Memory B cell (primary cell): ENCODE measurements around the gene BACE2.
"Not testable (repeated sequence)": the region's sequence is repeated elsewhere in the genome, so short reads cannot be mapped to it uniquely, and the experiment has no call there.

Experiments used
- ATAC-seq: fragments of 150-1000 bp; cut with Tn5 transposase; 2 replicates; pipeline ENCODE4 v1.10.0; 2021; ENCODE audit warnings: low read depth, mild to moderate bottlenecking, moderate library complexity
- DNase-seq, 2 donors: peaks; one replicate each; pipeline ENCODE4 v3.0.0; 2022; ENCODE audit warnings: low spot score in 2 of 2
- H3K27ac Mint-ChIP-seq: one replicate; pipeline ENCODE4 v1.8.0; 2022; ENCODE audit warnings: mild to moderate bottlenecking, moderate library complexity, mixed read lengths
- H3K27me3 Mint-ChIP-seq: one replicate; pipeline ENCODE4 v1.8.0; 2022; ENCODE audit warnings: mixed read lengths
- H3K36me3 Mint-ChIP-seq: one replicate; pipeline ENCODE4 v1.8.0; 2022; ENCODE audit warnings: mild to moderate bottlenecking, mixed read lengths
- H3K4me1 Mint-ChIP-seq: one replicate; pipeline ENCODE4 v1.8.0; 2022; ENCODE audit warnings: mixed read lengths
- H3K4me3 Mint-ChIP-seq: one replicate; pipeline ENCODE4 v1.8.0; 2022; ENCODE audit warnings: mild to moderate bottlenecking, moderate library complexity, mixed read lengths
- H3K9me3 Mint-ChIP-seq: one replicate; pipeline ENCODE4 v1.8.0; 2022; ENCODE audit warnings: mixed read lengths

Gene BACE2

GRCh38 chr21:41238081-41238796 is 70.3 kb downstream of the BACE2 start:
- H3K4me3 Mint-ChIP-seq, H3K9me3 Mint-ChIP-seq, H3K27ac Mint-ChIP-seq, ATAC-seq, H3K27me3 Mint-ChIP-seq, DNase-seq: not testable (repeated sequence)
- peaks cover 19% of the 10 kb centered on the region for H3K4me1 Mint-ChIP-seq
- H3K36me3 Mint-ChIP-seq = peaks cover 26% of the 10 kb centered on the region

DNA sequence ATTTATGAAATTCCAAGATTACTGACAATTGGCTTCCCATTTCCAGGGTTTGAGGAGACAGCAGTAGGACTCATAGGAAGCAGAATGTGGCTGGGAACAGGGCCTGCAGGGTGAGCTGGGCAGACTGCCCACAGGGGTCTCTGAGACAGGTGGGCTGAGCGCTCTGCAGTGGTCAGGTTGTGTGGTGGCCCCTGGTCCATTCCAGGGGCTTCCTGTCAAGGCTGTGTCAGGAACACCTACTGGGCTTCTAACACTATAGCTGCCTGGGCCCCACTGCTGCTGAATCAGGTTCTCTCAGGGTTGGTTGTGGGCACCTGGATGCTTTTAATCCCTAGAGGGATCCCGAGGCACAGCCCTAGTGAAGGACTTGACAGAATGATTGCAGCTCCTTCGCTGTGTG is 72.1 kb downstream of the BACE2 start:
- DNase-seq = no peak
- H3K27ac Mint-ChIP-seq = peak overlapping the region; percentile 50
- H3K27me3 Mint-ChIP-seq = no peaks in the 10 kb centered on the region
- ATAC-seq = no peak
- H3K36me3 Mint-ChIP-seq = peaks cover 33% of the 10 kb centered on the region
- peaks cover 18% of the 10 kb centered on the region for H3K4me1 Mint-ChIP-seq
- H3K4me3 Mint-ChIP-seq = no peak overlapping the region
- peaks cover 2% of the 10 kb centered on the region for H3K9me3 Mint-ChIP-seq

DNA sequence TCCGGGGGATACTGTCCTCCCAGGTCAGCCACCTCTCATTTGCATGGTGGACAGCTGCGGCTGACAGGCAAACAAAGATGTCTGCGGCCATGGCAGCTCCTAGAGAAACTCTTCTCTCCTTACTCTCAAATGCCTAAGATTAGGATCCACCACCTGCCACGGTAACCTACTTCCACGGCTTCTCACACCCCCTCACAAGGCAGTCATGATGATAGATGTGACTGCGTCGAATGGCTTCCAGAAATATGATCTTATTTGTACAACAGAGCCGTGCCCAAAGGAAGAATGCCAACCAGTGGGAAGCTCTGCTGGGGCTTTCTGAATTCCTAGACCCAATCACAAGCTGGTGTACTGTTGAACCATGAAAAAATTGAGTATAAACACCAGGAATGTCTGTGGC is 73.4 kb downstream of the BACE2 start:
- H3K36me3 Mint-ChIP-seq = peaks cover 35% of the 10 kb centered on the region

GRCh38 chr21:41242238-41242829 is 74.4 kb downstream of the BACE2 start:
- no peak overlapping the region for H3K4me3 Mint-ChIP-seq
- DNase-seq = no peak
- ATAC-seq = no peak
- peaks cover 2% of the 10 kb centered on the region for H3K9me3 Mint-ChIP-seq
- H3K36me3 Mint-ChIP-seq = peaks cover 36% of the 10 kb centered on the region
- H3K27me3 Mint-ChIP-seq = no peaks in the 10 kb centered on the region
- no peak overlapping the region for H3K27ac Mint-ChIP-seq
- H3K4me1 Mint-ChIP-seq = peaks cover 10% of the 10 kb centered on the region

More for the DNA sequence above, 73.4 kb downstream of the BACE2 start:
- no peaks in the 10 kb centered on the region for H3K27me3 Mint-ChIP-seq
- H3K9me3 Mint-ChIP-seq = peaks cover 2% of the 10 kb centered on the region
- no peak overlapping the region for H3K4me3 Mint-ChIP-seq
- ATAC-seq (no peak), DNase-seq (no peak)
- H3K27ac Mint-ChIP-seq = no peak overlapping the region
- H3K4me1 Mint-ChIP-seq = peaks cover 13% of the 10 kb centered on the region

DNA sequence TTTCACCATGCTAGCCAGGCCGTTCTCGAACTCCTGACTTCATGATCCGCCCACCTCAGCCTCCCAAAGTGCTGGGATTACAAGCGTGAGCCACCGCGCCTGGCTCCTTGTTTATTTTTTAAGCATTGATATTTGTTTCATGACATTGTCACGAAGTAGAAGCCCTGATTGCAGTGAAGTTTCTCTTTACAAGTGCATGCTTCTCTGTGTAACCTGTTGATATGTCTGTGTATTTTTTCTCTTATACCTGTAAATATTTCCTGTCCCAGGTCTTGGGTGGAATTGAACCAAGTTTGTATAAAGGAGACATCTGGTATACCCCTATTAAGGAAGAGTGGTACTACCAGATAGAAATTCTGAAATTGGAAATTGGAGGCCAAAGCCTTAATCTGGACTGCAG is 75.1 kb downstream of the BACE2 start:
- Mint-ChIP-seq H3K9me3 (peaks cover 1% of the 10 kb centered on the region), H3K36me3 (peaks cover 34% of the 10 kb centered on the region), H3K4me3 (no peak overlapping the region), H3K4me1 (peaks cover 10% of the 10 kb centered on the region), H3K27ac (no peak overlapping the region), H3K27me3 (no peaks in the 10 kb centered on the region)
- DNase-seq = no peak
- no peak for ATAC-seq

GRCh38 chr21:41244266-41244880 is 76.4 kb downstream of the BACE2 start:
- not testable (repeated sequence) for H3K4me3 Mint-ChIP-seq, ATAC-seq, DNase-seq, H3K27me3 Mint-ChIP-seq, H3K9me3 Mint-ChIP-seq
- H3K4me1 Mint-ChIP-seq = peaks cover 13% of the 10 kb centered on the region
- peak overlapping the region; percentile 28 for H3K27ac Mint-ChIP-seq
- H3K36me3 Mint-ChIP-seq = peaks cover 40% of the 10 kb centered on the region

DNA sequence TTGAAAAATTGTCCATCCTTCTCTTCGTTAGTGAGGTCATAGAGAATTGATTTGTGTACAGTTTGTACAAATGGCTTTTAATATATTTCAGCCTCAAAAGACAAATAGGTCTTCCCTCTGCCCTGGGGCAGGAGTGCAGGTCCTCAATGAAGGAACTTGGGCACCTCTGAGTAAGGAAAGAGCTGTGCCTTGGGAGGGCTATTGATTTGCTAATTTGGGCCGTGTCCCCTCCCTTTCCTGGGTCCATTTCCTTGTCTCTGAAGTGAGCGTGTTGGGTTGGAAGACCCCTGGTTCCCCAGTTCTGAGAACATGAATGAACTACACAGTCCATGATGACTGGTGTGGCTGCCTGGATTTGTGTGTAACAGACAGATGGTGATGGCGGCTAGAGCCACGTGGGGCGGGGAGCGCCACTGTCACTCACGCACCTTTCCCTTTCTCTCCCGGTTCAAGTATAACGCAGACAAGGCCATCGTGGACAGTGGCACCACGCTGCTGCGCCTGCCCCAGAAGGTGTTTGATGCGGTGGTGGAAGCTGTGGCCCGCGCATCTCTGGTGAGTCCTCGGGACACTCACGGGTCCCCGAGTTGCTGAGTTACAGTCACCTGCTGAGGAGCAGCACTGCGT is 77.7 kb downstream of the BACE2 start:
- no peak overlapping the region for H3K4me3 Mint-ChIP-seq
- H3K27me3 Mint-ChIP-seq = no peaks in the 10 kb centered on the region
- ATAC-seq (no peak), DNase-seq (no peak)
- no peaks in the 10 kb centered on the region for H3K9me3 Mint-ChIP-seq
- peaks cover 39% of the 10 kb centered on the region for H3K36me3 Mint-ChIP-seq
- peaks cover 9% of the 10 kb centered on the region for H3K4me1 Mint-ChIP-seq
- H3K27ac Mint-ChIP-seq = no peak overlapping the region

DNA sequence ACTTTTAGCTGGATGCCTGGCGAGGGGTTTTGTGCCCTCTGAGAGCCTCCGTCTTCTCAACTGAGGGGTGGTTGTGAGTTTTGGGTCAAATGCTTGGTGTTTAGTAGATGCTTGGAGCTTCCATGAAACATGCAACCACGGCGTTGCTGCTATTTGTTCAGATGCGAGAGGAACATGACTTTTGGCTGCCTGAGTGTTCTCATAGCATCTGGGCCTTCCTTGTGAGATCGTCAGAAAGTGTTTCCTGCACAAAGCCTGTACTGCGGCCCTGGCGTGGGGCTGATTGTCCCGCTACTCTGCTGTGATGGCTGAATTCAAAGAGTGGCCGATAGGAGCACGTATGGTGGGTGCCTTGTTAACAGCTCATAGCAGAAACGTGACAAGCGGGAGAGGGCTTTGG is 78.8 kb downstream of the BACE2 start:
- H3K27me3 Mint-ChIP-seq = no peaks in the 10 kb centered on the region
- DNase-seq = no peak
- H3K9me3 Mint-ChIP-seq = no peaks in the 10 kb centered on the region
- ATAC-seq = no peak
- peaks cover 46% of the 10 kb centered on the region for H3K36me3 Mint-ChIP-seq
- peaks cover 9% of the 10 kb centered on the region for H3K4me1 Mint-ChIP-seq
- no peak overlapping the region for H3K4me3 Mint-ChIP-seq
- H3K27ac Mint-ChIP-seq = no peak overlapping the region

- Mint-ChIP-seq H3K4me1 (peaks cover 9% of the 10 kb centered on the region), H3K36me3 (peaks cover 56% of the 10 kb centered on the region), H3K4me3 (no peak overlapping the region), H3K9me3 (no peaks in the 10 kb centered on the region), H3K27me3 (no peaks in the 10 kb centered on the region), H3K27ac (no peak overlapping the region)
- DNase-seq = peak in 1 of 2 donors; percentile 2
- no peak for ATAC-seq
These were observed 79.9 kb downstream of the BACE2 start for GRCh38 chr21:41247561-41248545.

GRCh38 chr21:41249476-41249875 is 81.5 kb downstream of the BACE2 start:
- peaks cover 60% of the 10 kb centered on the region for H3K36me3 Mint-ChIP-seq
- H3K27ac Mint-ChIP-seq = no peak overlapping the region

GRCh38 chr21:41250519-41250918 is 82.6 kb downstream of the BACE2 start:
- DNase-seq = no peak

More at GRCh38 chr21:41249476-41249875, 81.5 kb downstream of the BACE2 start:
- Mint-ChIP-seq H3K9me3 (peaks cover 3% of the 10 kb centered on the region), H3K27me3 (no peaks in the 10 kb centered on the region), H3K4me1 (peaks cover 7% of the 10 kb centered on the region), H3K4me3 (no peak overlapping the region)
- ATAC-seq = no peak
- no peak for DNase-seq

GRCh38 chr21:41251961-41252642 is 84.1 kb downstream of the BACE2 start:
- Mint-ChIP-seq H3K9me3 (peaks cover 3% of the 10 kb centered on the region), H3K4me1 (peaks cover 14% of the 10 kb centered on the region), H3K36me3 (peaks cover 73% of the 10 kb centered on the region), H3K27me3 (no peaks in the 10 kb centered on the region), H3K4me3 (no peak overlapping the region), H3K27ac (no peak overlapping the region)
- no peak for ATAC-seq
- DNase-seq = no peak

More at GRCh38 chr21:41250519-41250918, 82.6 kb downstream of the BACE2 start:
- H3K27me3 Mint-ChIP-seq = no peaks in the 10 kb centered on the region
- H3K4me1 Mint-ChIP-seq = peaks cover 14% of the 10 kb centered on the region
- peaks cover 3% of the 10 kb centered on the region for H3K9me3 Mint-ChIP-seq
- H3K4me3 Mint-ChIP-seq = no peak overlapping the region
- no peak for ATAC-seq
- H3K36me3 Mint-ChIP-seq = peaks cover 66% of the 10 kb centered on the region
- H3K27ac Mint-ChIP-seq = no peak overlapping the region
